HG03280 (cell line): Measurements from ENCODE around the gene ALDH1A2.
"Not testable (repeated sequence)": the region's sequence is repeated elsewhere in the genome, so short reads cannot be mapped to it uniquely, and the experiment has no call there.

ENCODE experiments used
- ATAC-seq: cut with Tn5 transposase; IDR thresholded peaks from one replicate; pipeline ENCODE4 v1.9.1; 2021; ENCODE audit warnings: mild to moderate bottlenecking, moderate library complexity; ENCODE audit not compliant: unreplicated experiment

ALDH1A2 gene

DNA sequence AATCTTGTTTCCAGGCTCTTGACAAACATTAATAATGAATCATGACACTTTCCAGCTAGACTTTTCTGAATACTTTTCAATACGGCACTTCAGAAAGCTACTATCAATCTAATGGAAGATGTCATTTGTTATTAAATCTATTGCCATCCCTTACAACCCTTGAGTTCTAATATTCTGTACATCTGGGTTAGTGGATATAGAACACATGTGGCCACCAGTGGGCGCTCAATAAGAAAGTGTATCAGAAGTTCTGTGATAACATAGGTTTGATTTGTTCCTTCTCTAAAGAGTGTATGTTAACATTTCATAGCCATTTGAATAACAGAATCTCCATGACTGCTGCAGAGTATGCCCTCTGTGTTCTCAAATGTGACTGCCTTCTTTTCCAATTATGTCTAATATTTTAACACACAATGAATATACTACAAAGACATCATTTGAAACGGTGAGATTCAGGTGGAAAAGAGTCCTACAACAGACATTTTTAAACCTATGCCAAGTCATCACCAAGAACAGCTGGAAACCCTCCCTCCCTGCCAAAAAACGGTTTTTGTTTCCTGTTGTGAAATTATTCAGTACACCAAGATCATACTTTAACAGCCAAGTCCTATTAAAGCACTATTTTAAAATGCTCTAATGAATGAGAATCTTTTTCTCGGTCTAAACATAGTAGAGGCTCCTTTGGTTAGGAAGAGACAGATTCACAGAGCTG, 22.2 kb downstream of the ALDH1A2 start:
- ATAC-seq = no peak

DNA sequence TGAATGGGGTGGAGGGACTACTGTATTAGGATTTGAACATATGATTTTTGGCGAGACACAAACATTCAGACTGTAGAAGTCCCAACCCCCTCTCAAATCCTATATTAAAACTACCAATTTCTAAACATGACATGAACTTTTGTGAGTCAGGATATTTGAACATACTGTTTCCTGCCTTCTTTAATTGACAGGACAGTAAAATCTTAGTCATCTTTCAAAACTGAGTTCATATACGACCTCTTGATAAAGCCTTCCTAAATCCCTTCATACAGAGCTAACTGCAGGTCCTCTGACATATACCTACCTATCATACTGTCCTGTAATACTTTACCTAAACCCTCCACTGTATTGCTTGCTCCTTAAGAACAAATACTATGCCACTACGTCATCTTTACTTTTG, 23.5 kb downstream of the ALDH1A2 start:
- no peak for ATAC-seq

DNA sequence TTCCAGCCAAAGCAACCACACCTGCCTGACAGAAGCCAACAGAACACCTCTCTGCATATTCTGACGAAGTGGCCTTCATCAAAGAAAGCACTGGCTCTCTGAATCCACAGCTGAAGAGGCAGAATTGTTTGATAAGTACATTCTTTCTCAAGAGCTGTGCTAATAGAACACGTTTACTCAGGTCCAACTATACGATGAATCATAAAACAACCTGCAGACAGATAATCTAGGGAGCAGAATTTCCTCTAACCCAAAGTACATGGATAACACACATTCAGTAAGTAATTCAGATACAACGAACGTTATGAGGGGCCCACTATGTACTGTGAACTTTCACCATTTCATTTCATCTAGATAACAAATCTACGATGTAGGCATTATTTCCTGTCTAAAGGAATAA, 25.4 kb downstream of the ALDH1A2 start:
- no peak for ATAC-seq

DNA sequence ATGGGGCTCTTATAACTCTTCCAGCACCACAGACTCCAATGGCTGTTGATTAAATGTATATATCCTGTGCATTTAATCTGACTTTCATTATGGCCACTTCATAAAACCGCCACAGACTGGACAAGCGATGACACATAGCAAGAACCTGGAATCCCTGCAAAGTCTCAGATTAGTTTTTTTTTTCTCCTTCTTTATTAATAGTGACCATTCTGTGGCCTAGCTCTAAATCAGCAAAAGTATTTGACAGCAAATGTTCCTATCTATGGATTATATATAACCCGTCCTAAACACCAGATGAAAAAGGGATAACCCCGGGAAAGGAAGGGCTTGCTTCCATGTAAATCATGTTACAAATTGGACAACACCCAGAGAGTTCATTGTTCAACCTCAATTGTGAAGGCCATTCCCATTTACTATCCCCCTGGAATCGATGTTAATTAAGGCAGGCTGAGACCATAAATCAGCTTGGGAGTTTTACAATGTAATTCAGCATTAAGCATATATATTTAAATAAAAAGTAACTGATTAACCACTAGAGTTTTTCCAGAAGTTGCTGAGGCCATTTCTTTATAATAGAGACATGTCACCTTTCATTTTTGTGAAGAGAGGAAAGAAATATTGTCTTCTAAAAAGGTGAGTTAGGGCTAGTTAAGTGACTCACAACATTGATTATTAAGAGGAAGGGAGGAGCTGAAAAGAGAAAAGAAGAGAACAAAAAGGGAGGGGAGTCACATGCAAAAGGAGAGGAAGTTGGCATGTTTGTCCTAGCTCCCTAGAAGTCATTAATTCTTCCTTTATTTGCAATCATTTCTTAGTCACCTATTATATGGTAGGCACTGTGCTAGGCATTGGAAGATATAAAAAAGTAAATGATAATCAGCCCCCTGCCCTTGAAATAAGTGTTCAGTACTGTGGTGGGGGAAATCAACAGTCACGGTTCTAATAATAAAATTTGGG, 26.2 kb downstream of the ALDH1A2 start:
- no peak for ATAC-seq

DNA sequence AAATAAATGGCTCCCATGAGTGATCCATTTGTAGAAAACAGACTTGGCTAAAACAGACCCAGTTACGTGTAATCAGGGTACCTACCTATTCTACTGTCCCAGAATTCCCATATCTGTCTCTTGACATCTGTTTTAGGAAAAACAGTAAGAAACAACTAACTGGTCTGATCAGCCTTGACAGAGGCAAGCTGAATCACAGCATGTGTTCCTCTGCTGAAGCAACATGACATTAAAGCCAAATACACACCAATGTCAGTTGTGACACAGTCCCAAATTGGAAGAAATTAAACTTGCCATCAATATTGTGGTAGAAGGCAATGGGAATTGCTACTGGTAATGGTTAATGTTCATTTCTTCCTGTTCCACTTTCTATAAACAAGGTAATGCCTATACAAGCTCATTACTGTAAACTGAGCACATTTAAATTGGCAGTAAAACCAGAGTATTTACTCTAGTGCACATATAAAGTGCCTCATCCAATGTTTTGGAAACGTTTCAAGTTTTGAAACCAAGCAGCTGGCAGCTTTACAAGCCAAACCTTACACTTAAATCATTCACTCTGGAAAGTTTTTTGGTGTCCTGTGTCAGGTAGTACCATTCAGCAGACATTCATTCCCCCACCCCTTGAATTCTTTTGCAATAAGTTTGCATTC, 27.0 kb downstream of the ALDH1A2 start:
- ATAC-seq = no peak

DNA sequence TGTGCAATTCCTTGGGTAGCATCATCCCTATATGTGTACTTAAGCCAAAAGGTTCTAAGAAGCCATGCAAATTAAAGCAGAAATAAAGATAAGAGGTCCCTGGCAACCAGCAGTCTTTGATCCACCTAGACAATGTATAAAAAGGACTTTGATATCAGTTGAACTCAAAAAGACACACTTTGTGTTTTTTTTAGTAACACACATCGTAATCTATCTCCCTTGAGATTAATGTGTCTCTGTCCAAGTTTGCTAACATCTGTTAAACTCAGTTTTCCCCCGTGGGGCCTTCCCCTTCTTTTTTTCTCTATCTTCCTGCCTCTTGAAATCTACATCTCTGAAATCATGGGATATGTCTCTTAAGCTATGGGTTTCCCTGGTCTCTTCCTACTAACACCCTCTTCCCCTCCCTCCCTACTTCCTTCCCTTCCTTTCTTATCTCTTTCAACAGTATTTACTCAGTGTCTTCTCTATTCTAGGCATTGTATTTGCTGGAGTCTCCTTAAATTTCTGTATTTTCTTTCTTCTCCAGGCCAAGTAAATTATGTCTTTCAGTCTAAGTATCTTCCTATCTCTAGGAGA, 27.7 kb downstream of the ALDH1A2 start:
- ATAC-seq = no peak

DNA sequence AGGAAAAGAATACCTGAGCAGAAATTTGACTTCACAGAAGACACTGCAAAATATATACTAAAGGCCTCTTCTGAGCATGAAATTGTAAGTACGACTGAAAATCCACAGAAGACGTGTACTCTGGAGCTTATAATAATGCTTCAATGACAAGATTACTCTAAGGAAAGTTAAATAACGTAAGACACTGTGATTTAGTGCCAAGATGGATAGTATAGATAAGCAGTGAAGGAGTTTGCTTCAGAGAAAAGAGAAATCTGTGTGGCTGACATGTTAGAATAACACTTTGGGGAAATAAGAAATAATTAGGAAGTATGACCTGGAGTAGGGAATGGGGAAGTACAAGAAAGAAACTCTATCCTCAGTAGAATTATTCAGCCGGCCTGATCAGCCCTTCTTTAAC, 28.9 kb downstream of the ALDH1A2 start:
- no peak for ATAC-seq

DNA sequence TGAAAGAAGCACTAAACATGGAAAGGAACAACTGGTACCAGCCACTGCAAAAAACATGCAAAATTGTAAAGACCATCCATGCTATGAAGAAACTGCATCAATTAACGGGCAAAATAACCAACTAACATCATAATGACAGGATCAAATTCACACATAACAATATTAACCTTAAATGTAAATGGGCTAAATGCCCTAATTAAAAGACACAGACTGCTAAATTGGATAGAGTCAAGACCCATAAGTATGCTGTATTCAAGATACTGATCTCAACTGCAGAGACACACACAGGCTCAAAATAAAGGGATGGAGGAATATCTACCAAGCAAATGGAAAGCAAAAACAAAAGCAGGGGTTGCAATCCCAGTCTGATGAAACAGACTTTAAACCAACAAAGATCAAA, 37.1 kb downstream of the ALDH1A2 start:
- ATAC-seq = not testable (repeated sequence)

DNA sequence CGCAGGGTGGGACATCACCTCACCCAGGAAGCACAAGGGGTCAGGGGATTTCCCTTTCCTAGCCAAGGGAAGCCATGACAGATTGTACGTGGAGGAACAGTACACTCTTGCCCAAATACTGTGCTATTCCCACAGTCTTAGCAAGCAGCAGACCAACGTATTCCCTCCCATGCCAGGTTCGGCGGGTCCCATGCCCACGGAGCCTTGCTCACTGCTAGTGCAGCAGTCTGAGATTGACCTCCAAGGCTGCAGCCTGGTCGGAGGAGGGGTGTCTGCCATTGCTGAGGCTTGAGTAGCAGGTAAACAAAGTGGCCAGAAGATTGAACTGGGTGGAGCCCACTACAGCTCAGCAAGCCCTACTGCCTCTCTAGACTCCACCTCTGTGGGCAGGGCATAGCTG, 39.0 kb downstream of the ALDH1A2 start:
- no peak for ATAC-seq

DNA sequence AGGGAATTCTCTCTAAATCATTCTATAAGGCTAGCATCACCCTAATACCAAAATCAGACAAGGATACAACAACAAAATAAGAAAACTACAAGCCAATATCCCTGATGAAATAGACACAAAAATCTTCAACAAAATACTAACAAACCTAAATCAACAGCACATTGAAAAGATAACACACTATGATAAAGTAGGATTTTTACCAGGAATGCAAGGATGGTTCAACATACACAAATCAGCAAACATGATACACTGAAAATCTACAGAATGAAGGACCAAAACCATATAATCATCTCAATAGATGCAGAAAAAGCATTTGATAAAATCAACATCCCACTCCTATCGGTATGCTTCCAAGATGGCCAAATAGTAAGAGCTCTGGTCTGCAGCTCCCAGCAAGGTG, 39.5 kb downstream of the ALDH1A2 start:
- no peak for ATAC-seq

DNA sequence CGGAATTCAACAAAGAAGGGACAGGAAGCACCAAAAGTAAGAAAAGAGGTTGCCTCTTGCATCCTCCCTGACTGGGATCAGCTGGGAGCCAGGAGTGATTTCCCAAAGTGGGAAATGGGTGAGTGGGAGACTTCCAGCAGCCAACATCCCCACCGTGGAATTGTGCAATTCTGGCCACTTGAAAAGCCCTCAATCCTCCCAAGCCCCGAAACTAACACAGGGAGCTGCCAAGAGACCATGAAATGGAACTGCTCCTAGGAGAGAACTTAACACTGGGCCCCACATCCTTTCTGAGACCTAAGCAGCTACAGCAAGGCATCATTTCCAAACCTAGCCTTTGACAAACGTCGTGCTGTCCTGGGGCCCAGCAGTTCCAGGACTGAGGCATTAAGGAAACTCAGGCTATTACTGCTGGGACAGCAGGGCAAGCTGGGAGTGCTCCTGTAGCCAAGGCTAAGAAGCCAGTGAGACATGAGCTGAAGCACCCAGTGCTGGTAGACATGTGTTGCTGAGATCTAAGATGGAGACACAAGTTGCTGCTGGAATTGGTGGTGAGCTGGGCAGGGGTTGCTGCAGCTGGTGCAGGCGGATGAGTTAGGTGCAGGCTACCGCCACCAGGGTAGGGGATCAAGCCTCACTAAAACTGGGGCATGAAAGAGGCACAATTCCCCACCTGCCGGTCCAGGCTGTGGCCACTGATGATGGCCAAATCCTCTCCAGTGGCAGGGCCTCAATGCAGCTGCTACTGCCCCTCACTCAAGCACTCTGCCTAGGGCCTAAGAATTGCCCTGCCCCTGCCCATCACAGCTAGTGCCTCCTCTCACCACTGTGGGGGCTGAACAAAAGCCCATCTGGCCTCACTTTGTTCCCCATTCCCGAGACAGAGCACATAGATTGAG, 43.9 kb downstream of the ALDH1A2 start:
- ATAC-seq = no peak

DNA sequence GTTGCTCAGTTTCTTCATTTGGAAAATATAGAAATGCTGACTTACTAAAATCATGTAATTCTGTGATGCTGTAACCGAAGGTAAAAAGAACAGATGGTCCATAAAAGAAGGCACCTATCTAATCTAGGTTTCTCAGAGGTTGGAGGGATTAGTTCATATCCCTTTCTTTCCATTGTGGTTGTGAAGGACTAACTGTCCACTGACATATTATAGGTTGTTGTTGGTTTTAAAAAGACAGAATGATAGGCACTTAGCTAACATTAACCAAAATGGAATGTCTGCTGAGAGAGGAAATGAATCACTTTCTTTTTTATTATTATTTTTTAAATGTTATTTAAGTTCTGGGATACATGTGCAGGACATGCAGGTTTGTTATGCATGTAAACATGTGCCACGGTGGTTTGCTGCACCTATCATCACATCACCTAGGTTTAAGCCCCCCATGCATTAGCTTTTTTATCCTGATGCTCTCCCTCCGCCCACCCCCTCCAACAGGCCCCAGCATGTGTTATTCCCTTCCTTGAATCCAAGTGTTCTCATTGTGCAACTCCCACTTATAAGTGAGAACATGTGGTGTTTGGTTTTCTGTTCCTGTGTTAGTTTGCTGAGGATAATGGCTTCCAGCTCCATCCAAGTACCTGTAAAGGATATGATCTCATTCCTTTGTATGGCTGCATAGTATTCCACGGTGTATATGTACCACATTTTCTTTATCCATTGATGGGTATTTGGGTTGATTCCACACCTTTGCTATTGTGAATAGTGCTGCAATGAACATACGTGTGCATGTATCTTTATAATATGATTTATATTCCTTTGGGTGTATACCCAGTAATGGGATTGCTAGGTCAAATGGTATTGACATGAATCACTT, 45.8 kb downstream of the ALDH1A2 start:
- no peak for ATAC-seq

DNA sequence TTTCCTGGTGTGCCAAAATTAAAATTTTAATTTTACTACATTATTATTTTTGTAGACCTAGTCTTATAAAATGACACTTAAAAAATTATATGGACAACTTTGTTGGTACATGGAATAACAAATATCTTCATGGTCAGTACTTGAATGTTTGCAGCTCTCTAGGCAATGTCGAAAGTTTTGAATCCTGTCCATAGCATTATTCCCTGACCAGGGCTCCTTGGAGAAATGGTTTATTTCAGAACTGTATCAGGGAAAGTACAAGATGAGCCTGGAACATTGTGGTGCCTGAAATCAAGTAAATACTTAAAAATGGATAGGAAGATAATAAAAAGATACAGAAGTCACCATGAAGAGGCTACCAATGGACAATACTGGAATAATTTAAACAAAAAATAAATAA, 47.6 kb downstream of the ALDH1A2 start:
- no peak for ATAC-seq

DNA sequence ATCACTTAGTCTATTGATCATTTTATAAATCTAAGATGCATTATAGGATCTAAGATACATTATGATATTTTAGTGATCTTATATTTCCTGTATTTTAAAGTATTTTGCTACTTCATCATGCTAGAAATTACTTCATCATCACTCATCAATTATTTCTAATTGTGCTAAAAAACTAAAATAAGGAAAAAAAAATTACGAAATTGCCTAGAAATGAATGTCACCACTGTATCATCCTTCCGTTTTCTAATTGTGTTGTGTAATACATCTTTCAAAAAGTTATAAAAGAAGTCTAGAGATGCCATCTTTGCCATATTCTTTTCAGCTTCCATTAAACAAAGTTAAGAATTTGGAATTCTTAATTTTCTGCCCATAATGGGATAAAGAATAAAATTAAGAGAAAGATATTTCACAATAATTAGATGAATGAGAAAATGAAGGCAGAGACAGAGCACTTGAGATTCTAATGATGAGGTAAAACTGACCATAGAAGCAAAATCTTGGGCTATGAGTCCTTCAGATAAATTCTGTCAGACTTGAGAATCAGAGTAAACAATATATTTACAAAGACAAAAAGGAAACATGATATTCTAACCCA, 48.8 kb downstream of the ALDH1A2 start:
- no peak for ATAC-seq

DNA sequence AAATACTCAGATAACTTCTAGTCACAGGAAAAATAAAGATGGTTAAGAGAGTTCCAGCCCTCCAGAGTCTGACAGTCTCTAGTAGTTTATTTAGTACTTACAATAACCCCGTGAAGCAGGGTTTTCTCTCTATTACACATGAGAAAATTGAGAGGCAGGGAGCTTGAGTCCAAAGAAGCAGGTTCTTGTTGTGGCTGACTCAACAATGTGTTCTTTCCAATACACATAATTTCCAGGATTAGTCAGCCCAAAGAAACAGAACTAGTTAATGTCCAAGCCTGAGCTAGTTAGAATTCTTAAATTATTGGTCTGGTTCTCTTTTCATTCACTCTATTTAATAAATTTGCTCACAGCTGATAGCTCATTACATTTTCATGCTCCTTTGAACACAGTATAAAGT, 49.9 kb downstream of the ALDH1A2 start:
- ATAC-seq = no peak

DNA sequence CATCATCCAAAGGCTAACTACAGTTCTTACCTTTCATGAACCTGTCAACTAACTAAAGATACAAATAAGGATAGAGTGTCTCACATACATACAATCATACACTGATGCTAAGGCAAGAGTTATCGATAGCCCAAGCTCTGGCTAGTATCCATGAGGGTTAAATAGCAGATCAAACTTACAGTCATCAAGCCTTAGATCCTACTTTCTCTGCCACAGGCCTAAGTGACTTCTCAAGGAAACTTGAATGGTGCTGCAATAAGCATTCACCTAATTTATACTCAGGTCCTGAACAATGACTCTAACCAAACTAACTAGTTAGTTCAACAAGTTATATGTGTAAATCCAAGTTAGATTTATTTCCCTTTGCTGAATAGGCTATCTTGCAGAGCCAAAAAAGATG, 51.0 kb downstream of the ALDH1A2 start:
- no peak for ATAC-seq

DNA sequence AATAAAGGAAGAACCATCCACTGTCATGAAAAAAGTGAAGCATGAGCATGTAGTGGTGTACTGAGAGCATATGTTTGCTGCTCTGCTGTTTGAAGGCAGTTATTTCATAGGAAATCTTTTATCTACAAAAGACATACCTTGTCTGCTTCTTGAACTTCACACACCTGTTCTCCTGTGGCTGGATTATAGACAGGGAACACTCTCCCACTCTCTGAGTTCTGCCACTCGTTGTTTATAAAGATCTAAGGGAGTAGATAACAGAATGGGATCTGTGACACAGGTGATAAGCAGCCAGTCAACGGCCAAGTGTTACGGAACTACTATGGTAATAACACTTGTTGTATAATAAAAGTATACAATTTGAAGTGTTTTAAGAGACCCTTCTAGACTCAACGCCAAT, 51.5 kb downstream of the ALDH1A2 start:
- ATAC-seq = no peak

DNA sequence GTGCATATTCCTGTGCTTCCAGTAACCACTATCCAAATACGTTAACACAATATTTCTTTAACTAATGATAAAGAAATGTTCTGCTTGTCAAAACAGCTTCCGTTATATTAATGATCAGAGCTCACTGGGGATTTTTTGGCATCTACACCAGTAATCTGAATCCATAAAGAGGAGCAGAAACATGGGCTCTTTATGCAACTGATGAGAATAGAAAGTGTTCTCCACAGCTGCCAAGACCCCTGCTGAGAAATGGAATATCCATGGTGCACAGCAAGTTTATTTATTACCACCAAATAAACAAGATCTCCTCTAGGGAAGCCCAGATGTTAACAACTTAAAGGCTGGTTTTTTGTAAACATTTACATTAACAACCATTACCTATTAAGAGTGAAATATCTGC, 54.5 kb downstream of the ALDH1A2 start:
- ATAC-seq = no peak

DNA sequence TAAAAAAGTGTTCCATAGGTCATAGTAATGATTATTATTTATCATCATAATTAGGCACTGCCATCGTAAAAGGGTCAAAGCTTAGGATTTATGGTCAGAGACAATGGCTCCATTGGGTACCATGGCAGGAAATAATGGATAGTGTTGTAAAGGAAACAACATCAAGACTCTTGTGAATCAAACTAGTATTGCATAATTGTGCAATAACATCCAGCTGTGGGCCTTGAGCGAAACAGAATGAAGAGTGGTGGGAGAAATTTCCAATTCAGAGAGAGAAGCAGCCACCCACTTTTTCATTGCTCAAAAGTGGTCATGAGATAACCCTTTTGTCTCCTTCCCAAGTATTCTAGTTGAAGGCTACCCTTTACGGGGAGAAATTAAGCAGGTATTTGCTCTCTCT, 61.7 kb downstream of the ALDH1A2 start:
- no peak for ATAC-seq
